H1 (cell line): ENCODE measurements around the gene TSR3. TPM values are rescaled to one million over a fixed set of nuclear protein-coding genes. Genes with fewer than 3 reads are reported as not detected.

Experiments used
- ASH2L ChIP-seq: fragments of 200-600, 300-600 bp; sonication (generic); IDR thresholded peaks from one replicate; pipeline ENCODE4 v1.7.1; 2017; ENCODE audit warnings: low read length
- CBX8 ChIP-seq: fragments of 300-800, 300-1000 bp; sonication (generic); IDR thresholded peaks from 2 replicates; pipeline ENCODE4 v1.7.1; 2016; ENCODE audit warnings: low read depth, low read length, borderline replicate concordance
- CHD2 ChIP-seq: IDR thresholded peaks from 2 replicates; pipeline ENCODE4 v1.6.1; 2012; ENCODE audit warnings: low read length, improper control_type of control experiment
- CREB1 ChIP-seq: IDR thresholded peaks from 2 replicates; pipeline ENCODE4 v1.6.1; 2012; ENCODE audit warnings: inconsistent platforms
- POLR2AphosphoS5 ChIP-seq: IDR thresholded peaks from 2 replicates; pipeline ENCODE4 v1.6.1; 2011; ENCODE audit warnings: low read depth, low read length
- SIRT6 ChIP-seq: IDR thresholded peaks from one replicate; pipeline ENCODE4 v1.7.1; 2012; ENCODE audit warnings: low read length, inconsistent platforms
- SRF ChIP-seq: IDR thresholded peaks from 2 replicates; pipeline ENCODE4 v1.6.1; 2011; ENCODE audit warnings: mild to moderate bottlenecking, low read depth, low read length, moderate library complexity
- YY1 ChIP-seq: IDR thresholded peaks from 2 replicates; pipeline ENCODE4 v1.6.1; 2011; ENCODE audit warnings: low read depth, mild to moderate bottlenecking, low read length
- polyA plus RNA-seq, 7 experiments: library from polyadenylated mRNA; depleted of rRNA in 3 of 7; stranded (reverse) in 5 of 7; unstranded in 2 of 7; fragments of >200 nt in 5 of 7; fragments of 200-250 nt in 2 of 7; gene quantifications; 1 replicate in 5 of 7; 2 replicates in 1 of 7; 4 replicates in 1 of 7; pipeline versions ENCODE4 v1.2.1 to v1.2.3, GENCODE V29; 2011 to 2013; ENCODE audit warnings: missing spikeins in 2 of 7, mixed read lengths in 2 of 7
- total RNA-seq: library from RNA; stranded (reverse); fragmentation: NEBNext Ultra II Directional; extraction: Animal tissue kit (Norgen Biotek cat#: 25700); gene quantifications from 2 replicates; pipeline ENCODE4 v1.2.1, GENCODE V29; 2021
- TF ChIP-seq, protein P1 (sequence below): IDR thresholded peaks from 2 replicates; pipeline ENCODE4 v1.6.1; 2012; ENCODE audit warnings: inconsistent platforms

TSR3 gene
- total and polyA plus RNA-seq, 2 of the 8 experiments (the other 6 are each of a cell fraction or from before 2014, with no cell fraction given): 43.1 to 52.3 TPM

DNA sequence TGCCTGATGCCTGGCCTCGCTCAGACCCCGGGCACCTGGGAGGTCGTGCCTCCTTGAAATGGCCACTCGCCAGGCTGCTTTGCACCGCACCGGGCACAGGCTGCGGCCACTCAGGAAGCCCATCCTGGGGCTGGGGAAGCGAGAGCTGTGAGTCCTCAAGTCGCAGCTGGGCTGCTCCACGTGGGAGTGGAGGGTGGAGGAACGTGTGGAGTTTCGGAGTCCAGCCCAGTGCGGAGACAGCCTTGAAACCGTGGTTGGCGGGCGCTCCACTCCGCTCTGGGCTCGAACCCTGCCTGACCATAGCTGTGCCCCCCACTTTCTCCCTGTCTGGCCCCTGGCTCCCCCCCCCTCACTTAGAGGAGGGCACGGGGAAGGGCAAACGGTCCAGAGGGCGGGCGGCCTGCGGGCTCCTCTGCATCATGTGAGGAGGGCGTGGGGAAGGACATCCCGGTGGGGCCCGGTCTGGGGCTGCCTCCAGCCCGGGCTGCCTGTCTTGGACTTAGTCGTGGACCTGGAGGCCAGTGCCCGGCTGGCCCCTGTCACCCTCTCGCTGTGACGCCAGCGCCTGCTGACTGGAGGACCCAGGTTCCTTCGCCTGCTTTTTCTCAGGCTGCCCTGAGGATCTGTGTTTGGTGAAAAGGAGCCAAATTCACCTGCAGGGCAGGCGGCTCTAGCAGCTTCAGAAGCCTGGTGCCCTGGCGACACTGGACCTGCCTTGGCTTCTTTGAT lies 39.8 kb downstream of the TSR3 start (continued):
- TF ChIP-seq SRF (no peak), SIRT6 (no peak), ASH2L (no peak), POLR2AphosphoS5 (no peak), CBX8 (no peak), CREB1 (no peak), CHD2 (no peak), YY1 (no peak)
- TF ChIP-seq, protein P1, sequence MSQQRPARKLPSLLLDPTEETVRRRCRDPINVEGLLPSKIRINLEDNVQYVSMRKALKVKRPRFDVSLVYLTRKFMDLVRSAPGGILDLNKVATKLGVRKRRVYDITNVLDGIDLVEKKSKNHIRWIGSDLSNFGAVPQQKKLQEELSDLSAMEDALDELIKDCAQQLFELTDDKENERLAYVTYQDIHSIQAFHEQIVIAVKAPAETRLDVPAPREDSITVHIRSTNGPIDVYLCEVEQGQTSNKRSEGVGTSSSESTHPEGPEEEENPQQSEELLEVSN: no peak
